GM13977 (cell line): ENCODE data around the gene TREH.

Source experiments
- DNase-seq: peaks from one replicate; pipeline ENCODE4 v3.0.0; 2012; ENCODE audit warnings: low spot score
- CTCF ChIP-seq: IDR thresholded peaks from 2 replicates; pipeline ENCODE4 v1.5.1; 2012; ENCODE audit warnings: mild to moderate bottlenecking, control low read depth; ENCODE audit not compliant: insufficient read depth; ENCODE audit errors: extremely low read depth, missing control alignments
- in situ Hi-C: fragments of 300-500 bp; cut with MboI; formaldehyde crosslinking; loops from one replicate; pipeline ENCODE4 v1.12.0; 2022; ENCODE audit warnings: low sequenced_read_pairs, low pct_unique_long_range_greater_than_20kb, mixed read lengths, inconsistent platforms; ENCODE audit not compliant: unreplicated experiment

Gene TREH

GRCh38 chr11:118625036-118625690 lies 54.3 kb downstream of the TREH start:
- no peak for DNase-seq
- no peak for TF ChIP-seq CTCF
- in situ Hi-C loops = no loop called here

GRCh38 chr11:118623269-118623655 lies 56.2 kb downstream of the TREH start:
- TF ChIP-seq CTCF = no peak
- in situ Hi-C loops = no loop called here
- no peak for DNase-seq

GRCh38 chr11:118622376-118623268 lies 56.8 kb downstream of the TREH start:
- TF ChIP-seq CTCF = no peak
- in situ Hi-C loops = no loop called here
- no peak for DNase-seq

- in situ Hi-C loops = no loop called here
- no peak for TF ChIP-seq CTCF
- DNase-seq = no peak
Measured at GRCh38 chr11:118621784-118622375, 57.6 kb downstream of the TREH start.

- TF ChIP-seq CTCF = no peak
- DNase-seq = no peak
- in situ Hi-C loops = no loop called here
Measured at GRCh38 chr11:118621071-118621783, 58.2 kb downstream of the TREH start.

- DNase-seq = no peak
- no peak for TF ChIP-seq CTCF
- in situ Hi-C loops = no loop called here
Measured at GRCh38 chr11:118620529-118621070, 58.9 kb downstream of the TREH start.
